ENCODE results near the gene MYRIP. TPM values are rescaled to one million over a fixed set of nuclear protein-coding genes. Genes with fewer than 3 reads are reported as not detected.

The MYRIP gene
- total RNA-seq, 1 experiment from 2014 or later, result not detected

DNA sequence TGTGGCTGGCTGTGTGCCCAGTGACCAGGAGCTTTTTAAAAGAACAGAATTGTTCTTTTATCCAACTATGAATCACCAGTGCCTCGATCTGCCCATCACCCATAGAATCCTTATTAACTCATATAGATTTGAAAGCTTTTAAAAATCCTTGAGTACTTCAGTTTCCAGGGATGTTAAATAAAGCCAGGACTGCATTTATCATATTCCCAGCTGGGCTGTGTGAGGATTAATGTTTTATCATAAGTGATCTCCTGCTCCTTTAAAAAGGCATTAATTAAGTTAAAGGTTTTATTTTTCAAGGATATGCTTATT is 234.0 kb downstream of the MYRIP start:
- ATAC-seq (no peak), DNase-seq (no peak)
- H3K4me3 ChIP-seq (ENCODE audit: low read length), result no peak overlapping the region
- no peaks in the 10 kb centered on the region for H3K79me2 ChIP-seq (ENCODE audit: low read length)
- ChIA-PET POLR2A (ENCODE audit: unreplicated experiment) (no interaction called here), CTCF (no interaction called here)
- TF ChIP-seq, protein P1, sequence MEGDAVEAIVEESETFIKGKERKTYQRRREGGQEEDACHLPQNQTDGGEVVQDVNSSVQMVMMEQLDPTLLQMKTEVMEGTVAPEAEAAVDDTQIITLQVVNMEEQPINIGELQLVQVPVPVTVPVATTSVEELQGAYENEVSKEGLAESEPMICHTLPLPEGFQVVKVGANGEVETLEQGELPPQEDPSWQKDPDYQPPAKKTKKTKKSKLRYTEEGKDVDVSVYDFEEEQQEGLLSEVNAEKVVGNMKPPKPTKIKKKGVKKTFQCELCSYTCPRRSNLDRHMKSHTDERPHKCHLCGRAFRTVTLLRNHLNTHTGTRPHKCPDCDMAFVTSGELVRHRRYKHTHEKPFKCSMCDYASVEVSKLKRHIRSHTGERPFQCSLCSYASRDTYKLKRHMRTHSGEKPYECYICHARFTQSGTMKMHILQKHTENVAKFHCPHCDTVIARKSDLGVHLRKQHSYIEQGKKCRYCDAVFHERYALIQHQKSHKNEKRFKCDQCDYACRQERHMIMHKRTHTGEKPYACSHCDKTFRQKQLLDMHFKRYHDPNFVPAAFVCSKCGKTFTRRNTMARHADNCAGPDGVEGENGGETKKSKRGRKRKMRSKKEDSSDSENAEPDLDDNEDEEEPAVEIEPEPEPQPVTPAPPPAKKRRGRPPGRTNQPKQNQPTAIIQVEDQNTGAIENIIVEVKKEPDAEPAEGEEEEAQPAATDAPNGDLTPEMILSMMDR (conservative IDR thresholded peaks at IDR 0.05; ENCODE audit: low read depth, low read length), result no peak
- TF ChIP-seq EZH2 (IDR thresholded peaks at IDR 0.05; ENCODE audit: low read length, unreplicated experiment), result no peak
- TF ChIP-seq EZH2phosphoT487 (IDR thresholded peaks at IDR 0.05; ENCODE audit: borderline replicate concordance, low read length), result no peak
- no peak overlapping the region for H2AFZ ChIP-seq (ENCODE audit: low read length)
- no peaks in the 10 kb centered on the region for H3K4me1 ChIP-seq (ENCODE audit: insufficient read depth, low read length)
- no peaks in the 10 kb centered on the region for H3K36me3 ChIP-seq (ENCODE audit: low read depth, low read length)
- no peaks in the 10 kb centered on the region for H3K9me3 ChIP-seq (ENCODE audit: low read length)
- no peaks in the 10 kb centered on the region for H3K9me2 ChIP-seq (replicated peaks; ENCODE audit: low read length)
- intact Hi-C loops (cut with micrococcal nuclease), result no loop called here
- BruUV-seq (replicated peaks), result no TSS peak
- H4K20me1 ChIP-seq (ENCODE audit: low read length), result no peaks in the 10 kb centered on the region
- H3K9ac ChIP-seq (ENCODE audit: low read length), result no peak overlapping the region
- no peak overlapping the region for H3K4me2 ChIP-seq (ENCODE audit: low read length)
- no peak overlapping the region for H3K27ac ChIP-seq (ENCODE audit: low read length)
- no peaks in the 10 kb centered on the region for H3F3A ChIP-seq (ENCODE audit: low read length, unreplicated experiment)
- H3K27me3 ChIP-seq (ENCODE audit: low read length), result no peaks in the 10 kb centered on the region

GRCh38 chr3:40044487-40044886 is 235.1 kb downstream of the MYRIP start:
- H3K27me3 ChIP-seq (ENCODE audit: low read length), result no peaks in the 10 kb centered on the region
- H4K20me1 ChIP-seq (ENCODE audit: low read length), result no peaks in the 10 kb centered on the region
- no peaks in the 10 kb centered on the region for H3K79me2 ChIP-seq (ENCODE audit: low read length)
- H3K9me2 ChIP-seq (replicated peaks; ENCODE audit: low read length), result no peaks in the 10 kb centered on the region
- ChIA-PET CTCF (no interaction called here), POLR2A (ENCODE audit: unreplicated experiment) (no interaction called here)
- no peak overlapping the region for H2AFZ ChIP-seq (ENCODE audit: low read length)
- TF ChIP-seq, protein P1 (conservative IDR thresholded peaks at IDR 0.05; ENCODE audit: low read depth, low read length), result no peak
- TF ChIP-seq EZH2 (IDR thresholded peaks at IDR 0.05; ENCODE audit: low read length, unreplicated experiment), result no peak
- no peak for TF ChIP-seq EZH2phosphoT487 (IDR thresholded peaks at IDR 0.05; ENCODE audit: borderline replicate concordance, low read length)
- intact Hi-C loops (cut with micrococcal nuclease), result no loop called here
- no peaks in the 10 kb centered on the region for H3F3A ChIP-seq (ENCODE audit: low read length, unreplicated experiment)
- no peak overlapping the region for H3K4me3 ChIP-seq (ENCODE audit: low read length)
- no peaks in the 10 kb centered on the region for H3K4me1 ChIP-seq (ENCODE audit: insufficient read depth, low read length)
- no peak overlapping the region for H3K4me2 ChIP-seq (ENCODE audit: low read length)
- H3K9ac ChIP-seq (ENCODE audit: low read length), result no peak overlapping the region
- no peaks in the 10 kb centered on the region for H3K9me3 ChIP-seq (ENCODE audit: low read length)
- DNase-seq, result no peak
- no TSS peak for BruUV-seq (replicated peaks)
- ATAC-seq, result no peak
- H3K27ac ChIP-seq (ENCODE audit: low read length), result no peak overlapping the region
- H3K36me3 ChIP-seq (ENCODE audit: low read depth, low read length), result no peaks in the 10 kb centered on the region

GRCh38 chr3:40045051-40045450 is 235.6 kb downstream of the MYRIP start:
- Histone ChIP-seq H3K27me3 (ENCODE audit: low read length) (no peaks in the 10 kb centered on the region), H4K20me1 (ENCODE audit: low read length) (no peaks in the 10 kb centered on the region), H3K36me3 (ENCODE audit: low read depth, low read length) (no peaks in the 10 kb centered on the region), H3K79me2 (ENCODE audit: low read length) (no peaks in the 10 kb centered on the region), H3K27ac (ENCODE audit: low read length) (no peak overlapping the region), H3K9me3 (ENCODE audit: low read length) (no peaks in the 10 kb centered on the region), H3F3A (ENCODE audit: low read length, unreplicated experiment) (no peaks in the 10 kb centered on the region), H3K9ac (ENCODE audit: low read length) (no peak overlapping the region), H2AFZ (ENCODE audit: low read length) (no peak overlapping the region), H3K4me3 (ENCODE audit: low read length) (no peak overlapping the region), H3K4me1 (ENCODE audit: insufficient read depth, low read length) (no peaks in the 10 kb centered on the region), H3K4me2 (ENCODE audit: low read length) (no peak overlapping the region), H3K9me2 (replicated peaks; ENCODE audit: low read length) (no peaks in the 10 kb centered on the region)
- DNase-seq, result no peak
- POLR2A ChIA-PET (ENCODE audit: unreplicated experiment), result no interaction called here
- no peak for ATAC-seq
- no TSS peak for BruUV-seq (replicated peaks)
- TF ChIP-seq, protein P1 (conservative IDR thresholded peaks at IDR 0.05; ENCODE audit: low read depth, low read length), result no peak
- TF ChIP-seq EZH2phosphoT487 (IDR thresholded peaks at IDR 0.05; ENCODE audit: borderline replicate concordance, low read length) (no peak), EZH2 (IDR thresholded peaks at IDR 0.05; ENCODE audit: low read length, unreplicated experiment) (no peak)
- CTCF ChIA-PET, result no interaction called here
- intact Hi-C loops (cut with micrococcal nuclease), result no loop called here
